Stimulated activated CD4-positive, alpha-beta T cell treated with anti-CD3 and anti-CD28 coated beads, Interleukin-4, amount 100 ng/mL, for 1 hour (primary cell): ENCODE results near the gene PANX2.

ENCODE experiments used
- DNase-seq: peaks from one replicate; pipeline ENCODE4 v3.0.0-alpha.2; 2020

PANX2 gene

GRCh38 chr22:50216684-50217520, 46.4 kb downstream of the PANX2 start:
- DNase-seq = no peak

GRCh38 chr22:50217543-50218152, 47.1 kb downstream of the PANX2 start:
- DNase-seq = no peak

- DNase-seq = no peak
Observed at GRCh38 chr22:50218153-50218995, 47.8 kb downstream of the PANX2 start.

- DNase-seq = no peak
Observed at GRCh38 chr22:50218996-50219727, 48.6 kb downstream of the PANX2 start.

GRCh38 chr22:50219800-50220602, 49.5 kb downstream of the PANX2 start:
- no peak for DNase-seq

- no peak for DNase-seq
Observed at GRCh38 chr22:50220603-50221409, 50.3 kb downstream of the PANX2 start.

GRCh38 chr22:50221410-50222300, 51.1 kb downstream of the PANX2 start:
- no peak for DNase-seq

- DNase-seq = no peak
Observed at GRCh38 chr22:50222508-50222907, 52.0 kb downstream of the PANX2 start.

GRCh38 chr22:50224071-50224470, 53.5 kb downstream of the PANX2 start:
- DNase-seq = no peak

- DNase-seq = no peak
Observed at GRCh38 chr22:50225200-50225969, 54.9 kb downstream of the PANX2 start.

GRCh38 chr22:50226063-50226874, 55.7 kb downstream of the PANX2 start:
- no peak for DNase-seq

GRCh38 chr22:50226875-50227165, 56.3 kb downstream of the PANX2 start:
- DNase-seq = no peak

- DNase-seq = no peak
Observed at GRCh38 chr22:50227579-50228215, 57.2 kb downstream of the PANX2 start.

GRCh38 chr22:50228366-50228765, 57.8 kb downstream of the PANX2 start:
- no peak for DNase-seq

GRCh38 chr22:50229370-50229769, 58.8 kb downstream of the PANX2 start:
- DNase-seq = no peak
